SK-N-SH (cell line): ENCODE measurements around the gene KRTAP5-4. TPM values are rescaled to one million over a fixed set of nuclear protein-coding genes. Genes with fewer than 3 reads are reported as not detected.
A peak's percentile ranks its signal among the peaks of the same experiment; 100 is the strongest.

Experiments
- CTCF ChIA-PET: fragments of 300-600, 350-600 bp; formaldehyde crosslinking; extraction: SDS; loops from one replicate; lab custom pipeline; 2021; lab: Yijun Ruan, JAX
- POLR2A ChIA-PET: fragments of 350-600 bp; sonication (Branson Sonifier 250); formaldehyde crosslinking; extraction: SDS; loops from one replicate; lab custom pipeline; 2020; ENCODE audit warnings: antibody characterized with exemption, inconsistent platforms; lab: Yijun Ruan, JAX
- DNase-seq: peaks from one replicate; pipeline ENCODE4 v3.0.0; 2012
- H2AFZ ChIP-seq: fragments of 200-600 bp; sonication (generic); 2 replicates; pipeline ENCODE4 v1.8.1; 2016; ENCODE audit warnings: antibody characterized with exemption, mild to moderate bottlenecking, low read depth
- H3F3A ChIP-seq: fragments of 200-600 bp; sonication (generic); replicated peaks from 2 replicates; pipeline ENCODE3; 2016; ENCODE audit warnings: antibody characterized with exemption, mild to moderate bottlenecking; ENCODE audit not compliant: insufficient read depth
- H3K27ac ChIP-seq, 2 experiments: fragments of 200-500 bp in 1 of 2; fragments of 200-600 bp in 1 of 2; sonication (Bioruptor generic) in 1 of 2; sonication (generic), shearing (Covaris generic) in 1 of 2; 2 replicates each; pipeline versions ENCODE4 v1.5.1 to v1.6.1; 2014 to 2016; ENCODE audit warnings: low read depth in 2 of 2, inconsistent platforms in 1 of 2, low read length in 1 of 2, mild to moderate bottlenecking in 1 of 2, mixed read lengths in 1 of 2
- H3K27me3 ChIP-seq: fragments of 200-600 bp; sonication (generic), shearing (Covaris generic); 2 replicates; pipeline ENCODE4 v1.6.1; 2016; ENCODE audit warnings: mixed run types; ENCODE audit not compliant: insufficient read depth
- H3K36me3 ChIP-seq, 2 experiments: fragments of 200-500 bp in 1 of 2; fragments of 200-600 bp in 1 of 2; sonication (Bioruptor generic) in 1 of 2; sonication (generic) in 1 of 2; replicated peaks in 1 of 2; 2 replicates each; pipeline versions ENCODE3 to v1.5.1; 2014 to 2016; ENCODE audit warnings: low read length in 1 of 2, mild to moderate bottlenecking in 1 of 2; ENCODE audit not compliant: insufficient read depth in 2 of 2, control insufficient read depth in 1 of 2
- H3K4me1 ChIP-seq, 2 experiments: fragments of 200-500 bp in 1 of 2; fragments of 200-600 bp in 1 of 2; sonication (Bioruptor generic) in 1 of 2; sonication (generic), shearing (Covaris generic) in 1 of 2; 2 replicates each; pipeline versions ENCODE4 v1.5.1 to v1.6.1; 2014 to 2016; ENCODE audit warnings: low read depth in 1 of 2, low read length in 1 of 2, mixed run types in 1 of 2; ENCODE audit not compliant: insufficient read depth in 2 of 2, control insufficient read depth in 1 of 2
- H3K4me2 ChIP-seq: fragments of 200-600 bp; sonication (generic), shearing (Covaris generic); 2 replicates; pipeline ENCODE4 v1.6.1; 2017; ENCODE audit warnings: mixed run types
- H3K4me3 ChIP-seq, 2 experiments: fragments of 200-500 bp in 1 of 2; fragments of 200-600 bp in 1 of 2; sonication (Bioruptor generic) in 1 of 2; sonication (generic), shearing (Covaris generic) in 1 of 2; 2 replicates each; pipeline versions ENCODE4 v1.5.1 to v1.8.1; 2014 to 2016; ENCODE audit warnings: low read depth in 2 of 2, inconsistent platforms in 1 of 2, low read length in 1 of 2, mild to moderate bottlenecking in 1 of 2, mixed read lengths in 1 of 2, moderate library complexity in 1 of 2
- H3K79me2 ChIP-seq: fragments of 200-600 bp; sonication (generic); 2 replicates; pipeline ENCODE4 v1.8.1; 2017; ENCODE audit warnings: mild to moderate bottlenecking; ENCODE audit not compliant: insufficient read depth
- H3K9ac ChIP-seq: fragments of 200-600 bp; sonication (generic); 2 replicates; pipeline ENCODE4 v1.6.1; 2017; ENCODE audit warnings: mixed run types
- H3K9me2 ChIP-seq: fragments of 200-600 bp; sonication (generic); 2 replicates; pipeline ENCODE4 v1.6.1; 2017; ENCODE audit warnings: mixed run types
- H3K9me3 ChIP-seq: fragments of 200-600 bp; sonication (generic); 2 replicates; pipeline ENCODE4 v1.6.1; 2017; ENCODE audit warnings: mixed run types, mild to moderate bottlenecking, moderate library complexity
- H4K20me1 ChIP-seq: fragments of 200-600 bp; sonication (generic); 2 replicates; pipeline ENCODE4 v1.6.1; 2017; ENCODE audit warnings: mild to moderate bottlenecking, mixed run types; ENCODE audit not compliant: insufficient read depth
- CHD2 ChIP-seq: fragments of 150-350 bp; IDR thresholded peaks from 2 replicates; pipeline ENCODE4 v1.6.1; 2018; ENCODE audit warnings: low read length; ENCODE audit not compliant: partially characterized antibody
- ELF1 ChIP-seq: IDR thresholded peaks from 2 replicates; pipeline ENCODE4 v1.4.0; 2012
- EP300 ChIP-seq, 2 experiments: IDR thresholded peaks; 2 replicates each; pipeline versions ENCODE4 v1.4.0 to v1.6.1; 2012; ENCODE audit warnings: borderline replicate concordance in 1 of 2, low read depth in 1 of 2, low read length in 1 of 2
- EZH2phosphoT487 ChIP-seq: fragments of 200-600 bp; sonication (generic); IDR thresholded peaks from 2 replicates; pipeline ENCODE4 v1.6.1; 2017; ENCODE audit warnings: low read depth, mixed run types, mild to moderate bottlenecking, antibody characterized with exemption, moderate library complexity, borderline replicate concordance
- FOSL2 ChIP-seq: IDR thresholded peaks from 2 replicates; pipeline ENCODE4 v1.4.0; 2012; ENCODE audit warnings: low read depth, mild to moderate bottlenecking, moderate library complexity, borderline replicate concordance
- GATA2 ChIP-seq: sonication (generic); formaldehyde crosslinking; IDR thresholded peaks from 2 replicates; pipeline ENCODE4 v1.5.0; 2020; ENCODE audit warnings: mild to moderate bottlenecking, missing genetic modification reagents
- MEF2A ChIP-seq: IDR thresholded peaks from 2 replicates; pipeline ENCODE4 v1.4.0; 2012; ENCODE audit warnings: low read depth, borderline replicate concordance
- NRF1 ChIP-seq: IDR thresholded peaks from 2 replicates; pipeline ENCODE4 v1.6.1; 2012; ENCODE audit warnings: low read depth, mild to moderate bottlenecking, low read length
- PBX3 ChIP-seq: IDR thresholded peaks from 2 replicates; pipeline ENCODE4; 2012
- RAD21 ChIP-seq: IDR thresholded peaks from 2 replicates; pipeline ENCODE4 v1.6.1; 2012; ENCODE audit warnings: mild to moderate bottlenecking, low read length
- SIN3A ChIP-seq: IDR thresholded peaks from 2 replicates; pipeline ENCODE4 v1.6.1; 2012; ENCODE audit warnings: low read depth, mild to moderate bottlenecking, low read length, moderate library complexity, borderline replicate concordance
- TCF12 ChIP-seq: IDR thresholded peaks from 2 replicates; pipeline ENCODE4 v1.4.0; 2012
- WGBS: methylation state at CpG from one replicate; pipeline ENCODE4 v1.1.6; 2017; ENCODE audit warnings: low lambda C conversion rate; 5-methylcytosine and 5-hydroxymethylcytosine counted together
- polyA plus RNA-seq, 3 experiments: library from polyadenylated mRNA; depleted of rRNA; stranded (reverse); fragments of >200 nt; gene quantifications; 2 replicates each; pipeline ENCODE4 v1.2.3, GENCODE V29; 2012
- TF ChIP-seq, protein P1 (sequence below): IDR thresholded peaks from 2 replicates; pipeline ENCODE4 v1.4.0; 2012; ENCODE audit warnings: low read depth, borderline replicate concordance

KRTAP5-4 gene
- polyA plus RNA-seq, 1 of the 3 experiments (the other 2 are of a cell fraction), result not detected

DNA sequence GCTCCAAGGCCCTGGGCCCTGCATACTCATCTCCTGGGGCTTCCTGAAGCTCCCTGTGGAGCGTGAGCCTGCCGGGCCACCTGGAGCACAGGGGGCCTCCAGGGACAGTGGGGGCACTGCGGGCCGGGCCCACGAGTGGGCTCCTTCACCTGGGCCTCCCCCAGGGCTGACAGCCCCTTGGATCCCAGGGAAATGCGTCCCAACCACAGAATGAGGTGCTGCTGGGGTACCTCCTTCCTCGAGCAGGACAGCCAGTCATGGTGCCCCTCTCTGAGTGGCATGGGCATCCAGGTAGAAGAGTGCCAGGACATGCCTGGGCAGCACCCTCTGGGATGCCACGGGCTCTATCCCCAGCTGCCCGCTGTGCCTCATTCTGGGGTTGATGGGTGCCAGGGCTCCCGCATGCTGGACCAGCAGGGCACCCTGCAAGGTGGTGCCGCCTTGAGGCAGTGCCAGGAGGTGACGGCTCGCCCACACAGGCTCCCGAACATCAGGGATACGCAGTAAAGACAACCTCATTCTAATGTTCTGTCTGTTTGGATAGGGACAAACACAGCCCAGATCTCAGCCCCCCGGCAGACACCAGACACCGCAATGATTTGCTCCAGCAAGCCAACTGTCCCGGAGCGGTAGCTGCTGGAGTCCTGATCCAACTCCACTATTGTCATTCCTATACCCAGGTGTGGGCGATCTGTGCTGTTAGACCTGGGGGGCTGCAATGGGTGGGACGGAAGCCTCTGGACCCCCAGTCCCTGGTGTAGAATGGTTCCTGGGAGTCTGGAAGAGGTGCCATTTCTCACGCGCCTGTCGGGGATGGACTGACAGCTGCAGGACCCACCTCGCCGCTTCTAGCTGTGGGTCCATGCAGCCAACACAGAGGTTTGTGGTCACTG, 33.5 kb upstream of the KRTAP5-4 start:
- H3K36me3 ChIP-seq, result no peaks in the 10 kb centered on the region
- H3K27me3 ChIP-seq, result no peaks in the 10 kb centered on the region
- no peak overlapping the region for H3K4me3 ChIP-seq
- H3K79me2 ChIP-seq, result no peaks in the 10 kb centered on the region
- 89% methylated on average over 10 of the region's 26 CpGs for WGBS
- no peaks in the 10 kb centered on the region for H3K9me3 ChIP-seq
- H3K27ac ChIP-seq, result peak overlapping the region in 1 of 2 experiments; percentile 14; a peak in 1 of 4 replicates
- no peaks in the 10 kb centered on the region for H3F3A ChIP-seq
- H3K9me2 ChIP-seq, result no peaks in the 10 kb centered on the region
- H4K20me1 ChIP-seq, result no peaks in the 10 kb centered on the region
- peaks cover 0 to 32% of the 10 kb centered on the region in 2 experiments; a peak in 1 of 4 replicates for H3K4me1 ChIP-seq
- POLR2A ChIA-PET, result interaction anchor here (3.0 kb wide), 1 partner anchor 496 kb away, joined by 11 read pairs; no protein-coding TSS in a partner anchor
- CTCF ChIA-PET, result interaction anchor here (0.6 to 9.9 kb wide), 8 partner anchors 15 to 518 kb away, joined by 3 to 277 read pairs (median 122); partner anchors contain the start of gene SYT8
- no peak overlapping the region for H3K9ac ChIP-seq
- H2AFZ ChIP-seq, result no peak overlapping the region
- no peak overlapping the region for H3K4me2 ChIP-seq
- peak; percentile 33 for DNase-seq
- no peak for TF ChIP-seq CHD2
- no peak for TF ChIP-seq SIN3A
- TF ChIP-seq EP300 (IDR thresholded peaks at IDR 0.05; ENCODE audit: borderline replicate concordance in 1 of 2, low read depth in 1 of 2, low read length in 1 of 2), result no peak
- no peak for TF ChIP-seq ELF1
- TF ChIP-seq PBX3, result no peak
- TF ChIP-seq FOSL2, result no peak

GRCh38 chr11:1654388-1655167, 32.6 kb upstream of the KRTAP5-4 start:
- Histone ChIP-seq H3K4me1 (peaks cover 0 to 27% of the 10 kb centered on the region in 2 experiments; a peak in 1 of 4 replicates), H3K79me2 (no peaks in the 10 kb centered on the region), H3K36me3 (no peaks in the 10 kb centered on the region), H3K9me3 (no peaks in the 10 kb centered on the region), H3K4me3 (no peak overlapping the region), H3F3A (no peaks in the 10 kb centered on the region), H3K4me2 (no peak overlapping the region), H3K9ac (no peak overlapping the region), H3K27me3 (no peaks in the 10 kb centered on the region), H4K20me1 (no peaks in the 10 kb centered on the region), H2AFZ (no peak overlapping the region), H3K27ac (peak overlapping the region in 1 of 2 experiments; percentile 14; a peak in 1 of 4 replicates), H3K9me2 (no peaks in the 10 kb centered on the region)
- 66% methylated on average over 21 of the region's 21 CpGs for WGBS
- TF ChIP-seq MEF2A (no peak), RAD21 (no peak), TCF12 (no peak), NRF1 (no peak), GATA2 (CRISPR knock-in tag) (no peak), EZH2phosphoT487 (no peak)
- TF ChIP-seq, protein P1, sequence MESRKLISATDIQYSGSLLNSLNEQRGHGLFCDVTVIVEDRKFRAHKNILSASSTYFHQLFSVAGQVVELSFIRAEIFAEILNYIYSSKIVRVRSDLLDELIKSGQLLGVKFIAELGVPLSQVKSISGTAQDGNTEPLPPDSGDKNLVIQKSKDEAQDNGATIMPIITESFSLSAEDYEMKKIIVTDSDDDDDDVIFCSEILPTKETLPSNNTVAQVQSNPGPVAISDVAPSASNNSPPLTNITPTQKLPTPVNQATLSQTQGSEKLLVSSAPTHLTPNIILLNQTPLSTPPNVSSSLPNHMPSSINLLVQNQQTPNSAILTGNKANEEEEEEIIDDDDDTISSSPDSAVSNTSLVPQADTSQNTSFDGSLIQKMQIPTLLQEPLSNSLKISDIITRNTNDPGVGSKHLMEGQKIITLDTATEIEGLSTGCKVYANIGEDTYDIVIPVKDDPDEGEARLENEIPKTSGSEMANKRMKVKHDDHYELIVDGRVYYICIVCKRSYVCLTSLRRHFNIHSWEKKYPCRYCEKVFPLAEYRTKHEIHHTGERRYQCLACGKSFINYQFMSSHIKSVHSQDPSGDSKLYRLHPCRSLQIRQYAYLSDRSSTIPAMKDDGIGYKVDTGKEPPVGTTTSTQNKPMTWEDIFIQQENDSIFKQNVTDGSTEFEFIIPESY, result no peak
- ChIA-PET POLR2A (interaction anchor here (1.4 to 3.0 kb wide), 2 partner anchors 15 to 497 kb away, joined by 5 to 11 read pairs; no protein-coding TSS in a partner anchor), CTCF (interaction anchor here (0.6 to 9.9 kb wide), 14 partner anchors 14 to 519 kb away, joined by 3 to 277 read pairs (median 25); partner anchors contain the start of genes SYT8 and TNNI2)
- peak; percentile 65 for DNase-seq
